G401 (cell line): Measurements from ENCODE around the gene FAM241B. TPM values are rescaled to one million over a fixed set of nuclear protein-coding genes. Genes with fewer than 3 reads are reported as not detected.

Experiments
- DNase-seq: peaks from one replicate; pipeline ENCODE4 v3.0.0-alpha.2; 2015; ENCODE audit warnings: low spot score
- in situ Hi-C: cut with HindIII; loops from 2 replicates; pipeline ENCODE4 v1.10.0; 2016; ENCODE audit warnings: low sequenced_read_pairs, mixed read lengths
- total RNA-seq: library from RNA; depleted of rRNA; stranded (reverse); fragments of >200 nt; shearing (Covaris generic); gene quantifications from 2 replicates; pipeline ENCODE4 v1.2.3, GENCODE V29; 2014

FAM241B gene
- total RNA-seq, 1 experiment from 2014 or later: 27.8 TPM

DNA sequence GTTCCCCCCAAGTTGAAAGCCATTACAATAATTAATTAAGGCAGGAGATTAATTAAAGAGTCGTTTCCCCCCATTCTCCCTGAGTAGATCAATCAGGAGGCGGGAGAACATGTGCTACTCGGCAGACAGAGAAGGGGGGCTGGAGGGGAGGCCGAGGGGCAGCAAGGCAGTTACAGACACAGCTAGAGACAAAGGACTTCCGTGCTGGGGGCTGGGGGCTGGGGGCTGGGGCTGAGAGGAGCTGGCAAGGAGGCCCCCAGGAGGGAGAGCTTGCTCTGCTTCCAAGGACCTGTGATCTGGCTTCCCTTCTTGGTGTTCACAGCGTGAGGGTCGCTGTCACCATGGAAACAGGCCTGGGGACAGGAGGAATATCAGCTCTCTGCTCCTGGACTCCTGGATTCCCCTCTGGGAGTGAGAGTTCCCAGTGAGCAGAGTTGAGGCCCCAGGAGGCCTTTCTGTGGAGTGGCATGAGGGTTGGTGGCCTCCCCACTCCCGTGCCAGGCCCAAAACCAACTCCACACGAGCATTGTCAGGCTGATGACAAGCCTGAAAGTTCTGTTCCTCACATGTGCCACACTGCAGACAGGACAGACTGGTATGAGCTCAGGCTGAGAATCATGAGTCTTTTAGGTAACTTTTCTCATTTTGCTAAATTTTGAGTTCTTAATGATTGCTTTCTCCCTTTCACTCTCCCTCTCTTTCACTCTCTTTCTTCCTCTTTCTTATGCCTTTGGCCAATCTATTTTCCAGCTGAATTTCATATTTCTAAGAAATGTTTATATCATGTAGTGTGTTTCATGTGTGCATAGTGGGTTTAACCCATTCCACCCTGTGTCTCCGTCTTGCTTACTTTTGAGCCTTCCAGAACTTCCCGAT is 16.4 kb downstream of the FAM241B start:
- DNase-seq: no peak
- in situ Hi-C loops: no loop called here

DNA sequence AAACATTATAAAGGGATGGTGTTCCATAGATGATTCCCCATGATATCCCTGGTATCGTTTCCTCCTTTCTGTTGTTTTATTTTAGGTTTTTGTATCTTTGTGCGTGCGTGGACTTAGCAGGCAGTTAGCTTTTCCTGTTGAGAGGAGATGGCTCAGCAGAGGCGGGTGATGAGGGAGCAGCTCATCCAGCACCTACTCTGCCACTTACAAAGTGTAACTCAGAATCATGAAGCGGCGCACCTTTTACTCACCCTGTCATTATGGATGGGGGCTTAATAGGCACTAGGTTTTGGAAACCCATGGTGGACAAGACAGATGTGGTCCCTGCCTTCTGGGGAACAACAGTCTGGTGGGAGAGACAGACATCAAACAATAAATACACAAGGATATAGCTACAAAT is 17.1 kb downstream of the FAM241B start:
- in situ Hi-C loops: no loop called here
- DNase-seq: no peak

DNA sequence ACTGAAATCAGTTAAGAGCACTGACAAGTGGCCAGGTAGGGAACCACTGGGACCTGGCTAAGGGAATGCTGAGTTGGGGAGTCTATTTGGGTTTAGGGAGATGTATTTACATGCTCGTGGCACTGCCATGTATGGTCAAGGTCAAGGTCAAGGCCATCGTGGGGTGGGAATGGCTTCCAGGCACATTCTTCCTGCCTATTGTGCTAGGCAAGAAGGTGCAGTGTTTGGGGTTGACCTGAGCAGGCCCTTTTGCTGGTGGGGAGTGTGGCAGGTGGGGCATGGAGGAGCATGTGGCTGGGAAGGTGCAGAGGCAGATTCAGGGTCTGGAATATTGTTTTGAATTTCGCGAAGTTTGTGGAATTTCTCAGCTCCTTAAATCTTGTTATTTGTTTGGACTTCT is 17.8 kb downstream of the FAM241B start:
- in situ Hi-C loops: no loop called here
- DNase-seq: no peak

DNA sequence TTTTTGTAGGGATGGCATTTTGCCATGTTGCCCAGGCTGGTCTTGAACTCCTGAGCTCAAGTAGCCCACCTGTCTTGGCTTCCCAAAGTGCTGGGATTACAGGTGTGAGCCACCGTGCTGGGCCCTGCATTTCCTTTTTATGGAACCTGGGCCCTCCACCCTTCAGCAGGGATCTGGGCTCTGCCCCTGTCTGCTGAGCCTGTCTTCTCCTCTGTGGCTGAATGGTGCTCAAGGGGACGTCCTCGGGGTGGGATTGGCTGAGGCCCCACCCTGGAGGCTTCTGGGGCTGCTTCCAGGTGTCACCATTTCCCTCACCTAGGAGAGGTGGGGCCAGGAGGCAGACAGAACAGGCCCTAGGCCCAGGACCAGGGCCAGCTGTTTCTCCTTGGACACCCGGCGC is 18.4 kb downstream of the FAM241B start:
- in situ Hi-C loops: no loop called here
- no peak for DNase-seq

DNA sequence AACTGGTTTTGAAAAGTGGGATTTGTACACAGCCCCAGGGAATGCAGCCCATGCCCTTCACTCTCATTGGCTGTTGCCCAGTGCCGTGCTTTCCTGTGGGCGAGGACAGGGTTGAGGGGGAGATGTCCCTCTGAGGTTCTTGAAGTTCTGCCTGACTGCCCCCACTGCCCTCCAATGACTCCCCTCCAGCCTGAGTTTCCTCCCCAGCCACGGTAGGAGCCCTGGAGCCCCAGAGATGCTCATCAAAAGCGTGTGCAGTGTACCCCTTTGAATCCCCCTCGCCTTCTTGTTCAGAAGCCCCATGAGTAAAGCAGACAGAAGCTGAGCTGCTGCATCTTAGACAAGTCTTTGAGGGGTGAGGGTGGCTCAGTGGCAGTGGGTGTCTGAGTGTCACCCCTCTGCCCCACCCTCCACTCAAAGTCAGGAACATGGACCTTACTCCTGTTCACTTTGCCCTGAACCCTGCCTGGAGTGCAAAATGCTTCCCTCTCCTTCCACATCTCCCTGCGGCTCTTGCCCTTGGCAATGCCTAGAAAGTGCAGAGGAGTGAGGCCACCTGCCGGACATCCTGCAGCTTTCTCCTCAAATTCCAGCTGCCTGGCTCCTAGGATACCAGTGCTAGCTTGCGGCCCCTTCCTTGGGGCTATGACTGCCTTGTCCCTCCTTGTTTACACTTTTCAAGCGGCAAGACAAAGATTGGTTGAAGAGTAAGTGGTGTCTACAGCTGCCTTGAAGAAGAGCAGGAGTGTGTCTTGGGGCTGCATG is 19.9 kb downstream of the FAM241B start:
- no peak for DNase-seq
- in situ Hi-C loops: no loop called here

DNA sequence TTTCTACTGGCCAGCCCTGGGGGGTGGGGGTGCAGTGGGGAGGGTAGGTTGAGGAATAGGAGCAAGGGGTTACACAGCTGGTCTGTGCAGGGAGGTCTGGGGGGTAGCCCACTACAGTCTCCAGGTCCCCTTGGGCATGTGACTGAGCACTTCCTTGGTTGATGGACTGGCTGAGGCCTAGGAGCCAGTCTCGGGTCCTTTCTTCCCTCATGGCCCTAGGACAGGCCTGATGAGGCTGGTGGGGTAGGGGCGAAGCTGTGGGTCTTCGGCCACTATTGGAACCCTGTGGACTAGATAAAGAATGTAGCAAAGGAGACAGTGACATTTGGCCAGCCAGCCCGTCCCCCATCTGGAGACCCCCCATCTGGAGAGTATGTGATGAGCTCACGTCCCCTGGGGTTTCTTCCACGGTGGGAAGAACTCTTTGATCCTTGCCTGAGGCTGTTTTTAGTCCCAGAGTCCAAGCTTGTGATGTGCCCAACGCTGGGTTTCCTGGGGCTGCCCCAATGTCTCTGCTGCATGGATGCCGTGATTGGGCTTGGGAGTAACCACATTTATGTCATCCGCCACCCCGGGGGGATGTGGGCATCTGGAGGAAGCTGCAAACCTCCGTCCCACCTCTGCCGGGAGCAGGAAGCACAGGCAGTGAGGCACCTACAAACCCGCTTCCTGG is 20.7 kb downstream of the FAM241B start:
- no peak for DNase-seq
- in situ Hi-C loops: no loop called here

DNA sequence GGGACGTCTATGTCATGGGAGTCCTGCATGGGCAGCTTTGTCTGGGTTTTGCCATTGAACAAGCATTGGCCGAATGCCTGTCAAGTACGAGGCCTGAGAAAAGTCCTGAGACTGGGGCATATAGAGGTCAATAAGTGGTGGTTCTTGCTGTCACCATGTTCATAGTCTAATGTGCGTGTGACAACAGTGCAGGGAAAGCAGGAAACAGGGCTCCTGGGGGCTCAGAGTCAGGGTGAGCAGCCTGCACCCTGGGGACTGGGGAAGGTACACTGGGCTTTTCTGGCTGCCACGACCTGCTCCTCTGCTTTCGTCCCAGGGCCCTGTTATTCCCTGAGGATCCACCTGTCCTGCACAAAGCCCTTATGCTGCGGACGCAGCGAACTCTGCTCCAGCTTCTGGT is 21.3 kb downstream of the FAM241B start:
- in situ Hi-C loops: no loop called here
- no peak for DNase-seq

DNA sequence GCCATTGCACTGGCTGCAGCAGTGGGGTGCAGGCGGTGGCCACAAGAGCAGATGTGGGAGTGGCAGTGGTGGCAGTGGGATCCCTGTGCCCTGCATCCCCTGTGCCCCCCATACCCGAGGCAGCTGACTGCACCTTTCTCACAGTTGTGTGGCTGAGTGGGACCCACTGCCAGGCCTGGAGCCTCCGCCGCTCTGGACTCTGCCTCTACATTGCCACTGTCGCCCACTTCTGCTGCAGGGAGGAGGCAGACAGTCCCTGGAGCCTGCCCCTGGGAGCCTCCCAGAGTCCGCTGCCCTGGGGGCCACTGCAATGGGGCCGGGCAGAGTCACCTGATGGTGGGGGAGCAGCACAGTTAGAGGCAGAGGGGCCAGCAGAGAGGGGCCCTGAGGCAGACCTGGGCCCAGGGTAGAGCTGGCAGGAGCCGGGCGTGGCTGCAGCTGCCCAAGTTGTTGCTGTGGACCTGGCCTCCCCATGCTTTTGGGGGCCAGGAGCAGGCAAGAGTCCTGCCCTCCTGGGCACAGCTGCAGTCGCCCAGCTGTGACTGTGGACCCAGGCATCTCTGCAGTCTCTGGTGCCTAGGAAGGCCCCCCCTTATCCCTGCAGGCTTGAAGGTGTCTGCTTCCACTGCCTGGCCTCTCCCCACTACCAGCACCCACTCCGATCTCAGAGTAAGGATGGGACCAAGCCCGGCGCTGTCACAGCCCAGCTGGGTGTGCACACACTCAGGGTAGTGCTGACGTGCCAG is 22.2 kb downstream of the FAM241B start:
- DNase-seq: no peak
- in situ Hi-C loops: no loop called here

DNA sequence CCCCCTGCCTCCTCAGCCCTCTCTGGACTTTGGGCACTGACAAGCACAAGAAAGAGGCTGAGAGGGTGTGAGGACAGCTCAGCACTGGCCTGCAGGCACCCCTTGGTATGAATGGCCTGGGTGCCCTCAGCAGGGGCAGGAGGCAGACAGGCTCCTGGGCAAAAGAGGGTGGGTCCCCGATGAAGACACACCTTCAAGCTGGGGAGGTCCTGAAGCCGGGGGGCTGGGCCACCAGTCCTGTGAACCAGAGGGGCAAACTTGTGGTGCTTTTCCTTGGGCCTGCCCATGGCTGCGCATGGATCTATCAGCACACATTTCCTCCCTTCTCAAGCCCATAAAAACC is 22.8 kb downstream of the FAM241B start:
- no peak for DNase-seq
- in situ Hi-C loops: no loop called here

DNA sequence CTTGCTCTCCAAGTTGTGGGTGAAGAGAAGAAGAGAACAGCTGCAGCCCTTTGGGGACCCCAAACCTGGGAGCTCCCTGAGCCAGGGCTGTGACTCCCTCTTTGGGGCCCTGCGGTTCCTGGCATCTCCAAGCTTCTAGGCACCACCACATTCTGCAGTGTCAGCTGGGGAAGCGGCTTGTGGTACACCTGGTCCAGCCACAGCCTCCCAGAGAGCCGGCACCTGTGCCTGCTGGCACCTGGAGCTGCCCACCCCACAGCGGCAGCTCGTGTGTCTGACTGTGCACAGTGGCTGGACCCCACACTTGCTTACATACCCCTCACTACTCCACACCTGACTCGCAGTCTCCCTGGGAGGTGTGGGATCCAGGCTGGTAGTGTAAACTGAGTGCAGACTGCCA is 23.5 kb downstream of the FAM241B start:
- DNase-seq: no peak
- in situ Hi-C loops: no loop called here

DNA sequence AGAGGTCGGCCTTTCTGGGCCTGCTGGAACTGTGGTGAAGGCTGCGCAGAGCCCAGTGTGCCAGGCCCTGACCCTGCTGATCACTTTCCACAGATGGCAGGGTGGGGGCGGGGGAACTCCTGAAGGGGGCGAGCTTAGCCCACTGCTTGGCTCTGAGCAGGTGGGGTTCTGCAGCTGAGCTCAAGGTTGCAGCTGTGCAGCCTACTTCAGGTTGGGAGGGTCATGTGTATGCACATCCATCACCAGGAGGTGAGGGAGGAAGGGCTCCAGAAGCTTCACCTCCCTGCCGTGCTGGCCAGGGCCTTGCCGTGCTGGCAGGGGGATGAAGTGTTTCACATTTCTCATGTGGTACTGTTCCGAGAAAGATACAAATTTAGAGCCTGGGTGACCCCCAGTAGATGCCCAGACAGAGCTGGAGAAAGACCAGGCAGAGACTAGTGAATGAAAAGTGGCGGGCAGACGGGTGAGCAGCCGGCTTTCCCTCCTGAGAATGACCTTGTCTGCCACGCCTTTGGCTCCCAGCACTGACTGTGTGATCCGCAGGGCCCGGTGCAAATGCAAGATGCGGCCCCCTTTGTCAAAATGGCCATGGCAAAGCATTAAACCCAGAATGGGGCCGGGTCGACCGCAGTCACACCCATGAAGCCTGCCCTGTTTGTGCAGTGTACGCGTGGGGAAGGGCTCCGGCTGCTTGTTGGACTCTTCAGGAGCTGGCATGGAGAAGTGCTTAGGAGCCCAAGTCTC is 25.2 kb downstream of the FAM241B start:
- in situ Hi-C loops: no loop called here
- DNase-seq: no peak

DNA sequence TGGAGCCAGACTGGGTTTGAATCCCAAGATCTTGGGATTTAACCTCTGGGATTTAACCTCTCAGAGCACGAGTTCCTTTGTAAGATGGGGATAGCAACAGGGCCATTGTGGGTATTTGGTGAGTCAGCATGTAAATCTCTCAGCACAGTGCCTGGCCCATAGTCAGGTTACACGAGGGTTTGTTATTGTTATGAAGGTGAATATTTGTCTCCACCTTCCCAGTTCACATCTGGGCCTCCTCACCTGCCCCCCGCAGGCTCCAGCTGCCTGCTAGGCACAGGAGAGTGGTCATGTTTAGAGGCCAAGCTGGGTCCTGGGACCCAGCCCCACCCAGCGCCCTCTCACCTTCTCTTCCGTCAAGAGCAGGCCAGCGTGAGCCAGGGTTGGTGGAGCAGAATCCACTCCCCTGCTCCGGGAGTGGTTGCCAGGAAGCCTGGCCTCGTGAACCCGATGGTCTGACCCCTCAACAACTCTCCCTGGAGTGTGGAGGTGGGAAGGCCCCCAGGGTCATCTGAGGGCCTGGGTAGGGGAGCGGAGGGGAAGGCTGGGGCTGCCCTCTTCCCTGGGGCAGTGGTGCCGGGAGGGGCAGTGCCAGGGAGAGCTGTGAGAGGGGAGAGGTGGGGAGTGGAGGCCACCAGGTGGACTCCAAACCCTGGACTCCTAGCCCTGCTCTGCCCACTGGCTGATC is 26.0 kb downstream of the FAM241B start:
- DNase-seq: no peak
- in situ Hi-C loops: no loop called here

DNA sequence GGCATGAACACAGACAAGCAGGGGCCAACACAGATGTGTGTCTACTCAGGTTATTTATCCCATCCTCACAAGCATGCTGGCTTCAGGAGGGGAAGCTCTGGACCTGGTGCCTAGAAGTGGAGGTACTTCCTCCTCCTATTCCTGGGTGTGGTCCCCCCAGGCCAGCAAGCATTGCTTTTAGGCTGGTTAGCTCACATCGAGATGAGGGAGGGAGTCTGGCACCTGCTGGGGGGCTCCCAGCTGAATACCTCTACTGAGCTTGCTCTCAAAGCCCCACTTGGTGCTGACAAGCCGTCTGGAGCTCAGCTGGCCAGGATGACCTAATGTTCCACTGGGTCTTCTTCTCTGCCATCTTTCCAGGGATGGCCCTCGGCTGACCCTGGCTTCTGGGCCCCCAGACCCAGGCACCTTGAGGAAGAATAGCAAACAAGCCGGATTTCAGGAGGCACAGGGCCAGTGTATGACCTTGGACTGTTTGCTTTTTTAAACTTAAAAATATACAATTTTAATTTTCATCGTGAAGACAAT is 26.8 kb downstream of the FAM241B start:
- in situ Hi-C loops: no loop called here
- DNase-seq: no peak

DNA sequence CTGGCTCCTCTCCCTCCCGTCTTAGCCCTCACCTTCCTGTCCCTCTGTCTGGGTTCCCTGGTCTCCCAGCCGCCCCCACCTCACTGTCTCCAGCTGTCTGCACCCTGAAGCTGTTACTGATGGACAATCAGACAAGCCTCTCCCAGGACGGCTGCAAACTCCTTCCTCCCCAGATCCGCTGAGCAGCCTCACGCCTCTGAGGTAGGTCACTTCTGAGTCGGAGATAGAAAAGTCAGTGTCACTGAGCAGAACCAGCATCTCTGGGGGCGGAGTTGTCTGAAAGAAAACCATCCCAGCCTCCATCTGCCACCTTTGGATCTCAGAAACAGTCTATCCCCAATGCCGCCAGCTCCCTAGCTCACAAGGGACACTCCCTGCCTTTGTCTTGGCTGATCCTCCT is 27.4 kb downstream of the FAM241B start:
- DNase-seq: no peak
- in situ Hi-C loops: no loop called here

DNA sequence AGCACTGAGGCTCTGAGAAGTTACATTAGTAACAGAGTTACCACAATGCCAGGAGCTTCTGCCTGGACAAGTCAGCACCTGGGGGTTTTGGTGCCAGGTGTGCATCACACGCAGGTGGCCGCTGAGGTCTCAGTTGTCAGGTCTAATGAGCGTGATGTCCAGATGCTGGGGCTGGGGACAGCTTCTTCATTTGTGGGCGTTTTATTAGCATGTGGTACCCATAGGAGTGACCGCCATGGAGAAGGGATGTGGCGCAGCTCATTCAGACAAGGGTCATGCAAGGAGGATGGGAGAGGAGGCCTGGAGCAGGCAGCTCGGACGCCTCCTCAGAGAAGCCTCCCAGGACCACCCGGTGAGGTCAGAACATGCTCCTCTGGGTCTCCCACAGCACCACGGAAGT is 27.8 kb downstream of the FAM241B start:
- in situ Hi-C loops: no loop called here
- no peak for DNase-seq

DNA sequence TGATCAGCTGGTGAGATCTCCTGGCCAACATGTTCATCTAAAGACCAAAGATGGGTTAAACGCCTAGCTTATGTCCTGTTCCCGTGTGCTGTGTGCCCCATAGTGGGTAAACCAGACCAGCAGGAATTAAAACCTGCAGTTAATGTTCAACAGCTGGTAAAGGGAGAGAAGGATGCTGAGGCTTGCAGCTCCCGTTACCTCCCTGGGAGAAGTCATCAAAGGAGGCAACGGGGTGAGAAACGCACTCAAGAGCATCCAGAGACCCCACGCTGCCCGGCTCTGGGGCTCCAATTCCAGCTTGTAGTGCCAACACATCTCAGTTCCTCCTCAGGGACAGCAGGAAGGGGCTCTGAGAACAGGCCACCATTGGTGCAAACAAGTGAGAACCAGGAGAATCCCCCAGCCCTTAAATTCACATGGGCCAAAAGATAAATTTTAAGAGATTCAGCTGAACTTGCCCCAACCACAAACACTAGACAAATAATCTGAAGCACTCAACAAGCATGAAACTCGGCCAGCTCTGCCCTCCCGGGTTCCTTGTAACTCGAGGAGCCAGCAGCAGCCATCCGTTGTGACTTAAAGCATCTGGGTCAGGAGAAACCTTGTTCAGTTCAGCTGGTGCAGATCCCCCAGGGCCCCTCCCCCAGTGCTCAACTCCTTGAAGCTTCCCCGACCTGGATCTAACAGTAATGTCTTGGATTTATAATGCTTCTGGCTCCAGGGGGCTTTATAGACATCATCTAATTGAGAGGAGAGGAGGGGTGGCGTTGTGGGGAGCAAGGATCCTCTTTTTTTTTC is 29.4 kb downstream of the FAM241B start:
- DNase-seq: no peak
- in situ Hi-C loops: no loop called here

DNA sequence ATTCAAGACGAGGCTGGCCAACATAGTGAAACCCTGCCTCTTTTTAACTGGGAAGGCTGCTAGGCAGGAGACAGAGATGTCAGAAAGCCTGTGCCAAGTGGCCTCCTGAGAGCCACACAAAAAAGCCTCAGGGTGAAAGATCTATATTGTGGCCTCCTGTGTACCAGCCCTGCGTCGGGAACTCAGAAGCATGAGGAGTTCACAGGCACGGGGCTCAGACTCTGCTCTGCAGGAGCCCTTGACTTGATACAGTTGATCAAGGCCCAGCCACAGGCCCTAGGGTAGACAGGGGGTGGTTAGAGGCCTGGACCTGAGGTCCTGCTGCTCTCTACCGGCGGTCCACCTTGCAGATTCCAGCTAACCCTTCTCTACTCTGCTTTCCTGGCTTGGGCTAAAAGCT is 30.2 kb downstream of the FAM241B start:
- in situ Hi-C loops: no loop called here
- DNase-seq: no peak
